HG02943 (cell line): ENCODE results near the gene RSU1.
"Not testable (repeated sequence)": the region's sequence is repeated elsewhere in the genome, so short reads cannot be mapped to it uniquely, and the experiment has no call there.

Experiments used
- ATAC-seq: cut with Tn5 transposase; IDR thresholded peaks from one replicate; pipeline ENCODE4 v1.9.1; 2021; ENCODE audit warnings: mild to moderate bottlenecking, low read depth, moderate library complexity; ENCODE audit not compliant: unreplicated experiment

Gene RSU1

DNA sequence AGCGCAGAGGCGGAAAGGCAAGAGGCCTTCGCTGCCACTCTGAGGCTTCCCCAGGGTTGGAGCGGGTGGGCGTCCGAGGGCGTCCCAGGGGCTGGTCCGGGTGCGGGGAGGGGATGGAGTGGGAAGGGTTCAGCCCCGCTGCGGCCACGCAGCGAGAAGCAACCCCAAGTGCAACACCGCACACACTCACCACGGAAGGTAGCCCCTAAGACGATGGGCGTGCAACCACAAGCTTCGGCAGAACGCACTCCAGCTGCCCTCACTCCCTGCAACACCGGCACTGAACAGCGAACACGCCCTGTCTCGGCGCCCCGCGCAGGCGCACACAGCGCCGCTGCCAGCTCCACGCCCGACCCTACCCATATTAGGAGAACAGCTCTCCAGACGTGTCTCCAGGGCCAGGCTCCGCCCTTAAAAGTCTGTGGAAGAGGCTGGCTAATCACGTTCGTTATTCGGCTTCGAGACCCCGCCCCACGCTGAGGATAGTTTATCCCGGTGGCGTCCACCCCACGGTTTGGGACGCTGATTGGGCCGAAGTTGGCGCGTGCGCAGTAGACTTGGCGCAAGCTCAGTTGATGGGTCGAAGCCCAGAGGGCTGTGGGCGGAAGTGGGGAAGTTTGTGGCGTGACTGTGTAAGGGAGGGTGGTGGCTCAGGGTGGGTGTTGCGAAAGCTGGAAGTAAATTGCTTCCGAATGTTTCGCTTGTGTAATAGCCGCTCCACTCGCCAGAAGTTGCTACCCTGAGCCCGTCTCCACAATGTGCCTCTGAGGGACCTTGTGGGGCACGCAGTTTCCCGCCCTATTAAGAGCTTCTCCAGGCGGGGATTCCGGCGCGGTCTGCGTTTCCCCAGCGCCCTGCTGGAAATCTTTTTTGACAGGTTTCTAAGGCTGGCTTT is at the start of gene RSU1:
Gene RSU1 (minus strand): TSS at position 300 of the 895 bp plus-strand sequence. CDS start 343 bp downstream, outside the sequence.
- ATAC-seq = peak; percentile 99

DNA sequence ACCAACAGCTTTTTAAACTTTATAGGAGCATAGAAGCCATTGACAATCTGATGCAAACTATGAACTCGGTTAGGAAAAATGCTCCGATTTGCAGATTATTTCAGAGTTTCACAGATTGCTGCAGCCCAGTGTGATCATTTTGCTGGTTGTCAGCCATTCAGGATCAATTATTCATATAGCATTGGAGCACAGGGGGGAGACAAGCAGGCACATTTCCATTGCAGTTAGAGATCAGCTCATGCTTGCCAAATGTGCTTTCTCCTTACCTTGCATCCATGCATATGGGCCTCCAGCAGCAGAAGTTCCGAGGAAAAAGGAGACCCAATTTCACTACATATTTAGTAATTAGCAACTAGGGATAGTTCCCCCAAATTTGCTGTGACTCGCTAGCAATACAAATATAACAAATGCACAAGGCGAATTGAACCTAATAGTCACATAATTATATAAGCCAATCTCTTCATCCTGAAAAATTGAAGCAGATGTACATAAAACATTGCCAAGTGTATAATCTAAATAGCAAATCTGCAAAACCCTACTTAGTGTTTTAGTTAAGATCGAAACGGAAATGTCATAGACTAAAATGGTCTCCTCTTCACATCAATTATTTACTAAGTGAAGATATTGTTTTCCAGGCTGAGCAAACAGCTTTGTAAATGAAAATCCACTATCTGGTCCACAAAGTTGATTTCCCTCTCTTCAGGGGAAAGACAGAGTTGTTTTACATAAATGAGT is 49.5 kb upstream of the RSU1 start:
- ATAC-seq = no peak

GRCh38 chr10:16865766-16866165 is 48.5 kb upstream of the RSU1 start:
- ATAC-seq = no peak

- no peak for ATAC-seq
Measured at GRCh38 chr10:16863766-16864165, 46.5 kb upstream of the RSU1 start.

DNA sequence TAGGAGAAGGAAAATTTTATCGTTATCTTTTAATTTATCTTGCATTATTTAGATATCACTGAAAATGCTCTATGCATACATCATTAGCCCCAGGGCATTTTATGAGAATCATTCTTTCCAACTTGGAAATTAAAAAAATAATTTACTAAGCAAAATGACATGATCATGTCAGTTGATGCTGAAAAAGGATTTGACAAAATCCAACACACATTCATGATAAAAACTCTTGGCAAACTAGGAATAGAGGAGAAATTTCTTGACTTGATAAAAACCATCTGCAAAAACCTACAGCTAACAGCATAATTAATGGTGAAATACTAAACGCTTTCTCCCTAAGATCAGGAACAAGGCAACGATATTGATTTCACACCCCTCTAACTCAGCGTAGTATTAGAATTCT is 40.2 kb upstream of the RSU1 start:
- no peak for ATAC-seq

GRCh38 chr10:16856567-16856966 is 39.3 kb upstream of the RSU1 start:
- no peak for ATAC-seq

DNA sequence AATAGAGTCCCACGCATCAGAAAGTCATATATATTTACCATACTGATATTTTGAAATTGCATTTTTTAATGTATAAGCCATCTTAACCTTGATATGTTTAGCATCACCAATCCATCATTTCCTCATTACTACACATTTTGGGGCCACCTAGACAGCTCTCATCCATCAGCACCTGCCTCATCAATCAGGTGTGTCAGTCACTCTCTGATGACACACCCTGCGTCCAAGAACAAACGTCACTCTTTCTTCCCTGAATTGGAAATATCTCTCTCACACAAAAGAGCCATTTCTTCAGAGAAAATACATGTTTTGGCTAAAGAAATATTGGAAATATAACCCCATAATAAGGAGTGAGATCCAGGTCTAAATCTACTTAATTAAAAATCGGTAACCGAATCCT is 38.9 kb upstream of the RSU1 start:
- no peak for ATAC-seq

DNA sequence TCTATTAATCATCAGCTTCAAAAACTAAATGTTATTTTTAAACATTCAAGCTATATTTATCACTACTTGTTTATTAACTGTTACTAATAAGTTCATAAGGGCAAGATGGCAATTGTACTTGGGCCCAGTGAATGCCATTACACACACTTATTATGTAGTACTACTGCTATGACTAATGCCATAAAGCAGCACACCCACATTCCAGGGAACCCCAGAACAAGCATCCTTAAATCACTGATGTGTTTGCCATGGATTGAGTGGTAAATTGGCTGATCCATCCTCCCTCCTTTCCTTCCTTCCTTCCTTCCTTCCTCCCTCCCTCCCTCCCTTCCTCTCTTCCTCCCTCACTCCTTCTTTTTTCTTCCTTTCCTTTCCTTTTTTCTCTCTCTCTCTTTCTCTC is 37.4 kb upstream of the RSU1 start:
- no peak for ATAC-seq

GRCh38 chr10:16853809-16854208 is 36.6 kb upstream of the RSU1 start:
- no peak for ATAC-seq

- no peak for ATAC-seq
Measured at GRCh38 chr10:16853201-16853600, 36.0 kb upstream of the RSU1 start.

GRCh38 chr10:16852624-16853023 is 35.4 kb upstream of the RSU1 start:
- no peak for ATAC-seq

- no peak for ATAC-seq
Measured at GRCh38 chr10:16848562-16849154, 31.4 kb upstream of the RSU1 start.

DNA sequence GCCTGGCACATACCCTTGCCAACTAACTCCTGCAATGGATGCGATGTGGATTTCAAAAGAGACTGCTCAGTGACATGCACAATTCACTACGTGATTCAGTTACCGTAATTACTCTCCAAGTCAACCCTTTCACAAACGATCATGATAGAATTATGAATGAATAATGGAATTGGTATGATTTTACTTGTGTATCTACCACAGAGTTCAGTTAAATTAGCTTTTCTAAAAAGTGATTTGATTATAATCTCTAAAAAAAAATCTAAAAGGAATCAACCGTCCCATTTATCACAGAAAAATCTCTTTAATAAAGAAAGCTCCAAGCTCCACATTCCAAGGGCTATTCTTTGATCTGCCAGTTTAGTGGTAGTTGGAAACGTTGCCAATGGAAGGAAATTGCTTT is 30.4 kb upstream of the RSU1 start:
- ATAC-seq = no peak

GRCh38 chr10:16845248-16845647 is 28.0 kb upstream of the RSU1 start:
- ATAC-seq = no peak

GRCh38 chr10:16843252-16843870 is 26.1 kb upstream of the RSU1 start:
- no peak for ATAC-seq

- no peak for ATAC-seq
Measured at GRCh38 chr10:16835228-16835627, 18.0 kb upstream of the RSU1 start.

- no peak for ATAC-seq
Measured at GRCh38 chr10:16832351-16833080, 15.3 kb upstream of the RSU1 start.

GRCh38 chr10:16828701-16829175 is 11.5 kb upstream of the RSU1 start:
- no peak for ATAC-seq

GRCh38 chr10:16828114-16828568 is 10.9 kb upstream of the RSU1 start:
- ATAC-seq = peak; percentile 67

DNA sequence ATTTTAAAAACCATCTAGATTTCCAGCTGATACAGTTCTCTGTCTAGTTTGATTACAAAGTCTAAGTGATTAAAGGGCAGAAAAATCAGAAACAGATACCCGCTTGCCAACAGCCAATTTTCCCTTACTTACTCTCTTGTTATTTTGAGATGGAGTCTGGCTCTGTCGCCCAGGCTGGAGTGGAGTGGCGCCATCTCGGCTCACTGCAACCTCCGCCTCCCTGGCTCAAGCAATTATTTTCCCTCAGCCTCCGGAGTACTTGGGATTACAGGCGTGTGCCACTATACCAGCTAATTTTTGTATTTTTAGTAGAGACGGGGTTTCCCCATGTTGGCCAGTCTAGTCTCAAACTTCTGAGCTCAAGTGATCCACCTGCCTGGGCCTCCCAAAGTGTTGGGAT is 10.2 kb upstream of the RSU1 start:
- ATAC-seq = not testable (repeated sequence)
